ENCODE results near the gene CACNA1H.

- TF ChIP-seq, protein P1, sequence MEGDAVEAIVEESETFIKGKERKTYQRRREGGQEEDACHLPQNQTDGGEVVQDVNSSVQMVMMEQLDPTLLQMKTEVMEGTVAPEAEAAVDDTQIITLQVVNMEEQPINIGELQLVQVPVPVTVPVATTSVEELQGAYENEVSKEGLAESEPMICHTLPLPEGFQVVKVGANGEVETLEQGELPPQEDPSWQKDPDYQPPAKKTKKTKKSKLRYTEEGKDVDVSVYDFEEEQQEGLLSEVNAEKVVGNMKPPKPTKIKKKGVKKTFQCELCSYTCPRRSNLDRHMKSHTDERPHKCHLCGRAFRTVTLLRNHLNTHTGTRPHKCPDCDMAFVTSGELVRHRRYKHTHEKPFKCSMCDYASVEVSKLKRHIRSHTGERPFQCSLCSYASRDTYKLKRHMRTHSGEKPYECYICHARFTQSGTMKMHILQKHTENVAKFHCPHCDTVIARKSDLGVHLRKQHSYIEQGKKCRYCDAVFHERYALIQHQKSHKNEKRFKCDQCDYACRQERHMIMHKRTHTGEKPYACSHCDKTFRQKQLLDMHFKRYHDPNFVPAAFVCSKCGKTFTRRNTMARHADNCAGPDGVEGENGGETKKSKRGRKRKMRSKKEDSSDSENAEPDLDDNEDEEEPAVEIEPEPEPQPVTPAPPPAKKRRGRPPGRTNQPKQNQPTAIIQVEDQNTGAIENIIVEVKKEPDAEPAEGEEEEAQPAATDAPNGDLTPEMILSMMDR (IDR thresholded peaks at IDR 0.05), result no peak
- no peak for TF ChIP-seq POLR2A (IDR thresholded peaks at IDR 0.05)
These were observed 49.3 kb upstream of the CACNA1H start for GRCh38 chr16:1103636-1103980.

Data from testis (tissue), 2 donors.